HepG2 (cell line): ENCODE measurements around the gene FBXL12.
A peak's percentile ranks its signal among the peaks of the same experiment; 100 is the strongest.

Experiments used
- BHLHE40 ChIP-seq: IDR thresholded peaks from 2 replicates; pipeline ENCODE4 v1.6.1; 2011; ENCODE audit warnings: low read length, improper control_type of control experiment
- CBX1 ChIP-seq: IDR thresholded peaks from one replicate; pipeline ENCODE4 v1.6.1; 2016; ENCODE audit warnings: antibody characterized with exemption, low read depth
- CBX2 ChIP-seq, 2 experiments: fragments of 200-600 bp in 1 of 2; sonication (generic); formaldehyde crosslinking in 1 of 2; IDR thresholded peaks; 2 replicates each; pipeline versions ENCODE4 v1.7.0 to v1.8.1; 2018 to 2022; ENCODE audit warnings: low read depth in 2 of 2, low read length in 1 of 2, mild to moderate bottlenecking in 1 of 2, missing genetic modification reagents in 1 of 2
- EP300 ChIP-seq, 3 experiments: sonication (generic) in 1 of 3; formaldehyde crosslinking in 1 of 3; IDR thresholded peaks; 2 replicates each; pipeline versions ENCODE4 v1.5.1 to v1.6.1; 2011 to 2020; ENCODE audit warnings: low read depth in 2 of 3, low read length in 2 of 3, borderline replicate concordance in 1 of 3, improper control_type of control experiment in 1 of 3, mild to moderate bottlenecking in 1 of 3, missing genetic modification reagents in 1 of 3, moderate library complexity in 1 of 3
- FOXM1 ChIP-seq: sonication (generic); formaldehyde crosslinking; IDR thresholded peaks from 2 replicates; pipeline ENCODE4 v1.5.0; 2020; ENCODE audit warnings: missing genetic modification reagents
- MYC ChIP-seq: sonication (generic); formaldehyde crosslinking; IDR thresholded peaks from 2 replicates; pipeline ENCODE4 v1.9.0; 2021; ENCODE audit warnings: missing genetic modification reagents, borderline replicate concordance
- NFYB ChIP-seq: sonication (generic); formaldehyde crosslinking; IDR thresholded peaks from 2 replicates; pipeline ENCODE4 v1.4.0; 2020; ENCODE audit warnings: missing genetic modification reagents
- POLR2A ChIP-seq, 2 experiments: IDR thresholded peaks; 2 replicates each; pipeline ENCODE4 v1.6.1; 2011; ENCODE audit warnings: low read depth in 2 of 2, low read length in 2 of 2, mild to moderate bottlenecking in 1 of 2, moderate library complexity in 1 of 2; ENCODE audit not compliant: insufficient read depth in 1 of 2
- TAF15 ChIP-seq: fragments of 200-400 bp; formaldehyde crosslinking; IDR thresholded peaks from one replicate; pipeline ENCODE4 v1.6.1; 2018; ENCODE audit warnings: mild to moderate bottlenecking, low read depth, low read length; ENCODE audit not compliant: poor library complexity, severe bottlenecking
- ZBTB3 ChIP-seq: sonication (generic); formaldehyde crosslinking; IDR thresholded peaks from 2 replicates; pipeline ENCODE4 v1.4.0; 2020; ENCODE audit warnings: low read depth, mild to moderate bottlenecking, moderate library complexity, missing genetic modification reagents, borderline replicate concordance
- ZFP41 ChIP-seq: sonication (generic); formaldehyde crosslinking; IDR thresholded peaks from 2 replicates; pipeline ENCODE4 v1.4.0; 2020; ENCODE audit warnings: mild to moderate bottlenecking, missing genetic modification reagents, borderline replicate concordance
- TF ChIP-seq, protein P1 (sequence below): sonication (generic); formaldehyde crosslinking; IDR thresholded peaks from 2 replicates; pipeline ENCODE4 v1.5.0; 2020; ENCODE audit warnings: mild to moderate bottlenecking, missing genetic modification reagents, moderate library complexity

DNA sequence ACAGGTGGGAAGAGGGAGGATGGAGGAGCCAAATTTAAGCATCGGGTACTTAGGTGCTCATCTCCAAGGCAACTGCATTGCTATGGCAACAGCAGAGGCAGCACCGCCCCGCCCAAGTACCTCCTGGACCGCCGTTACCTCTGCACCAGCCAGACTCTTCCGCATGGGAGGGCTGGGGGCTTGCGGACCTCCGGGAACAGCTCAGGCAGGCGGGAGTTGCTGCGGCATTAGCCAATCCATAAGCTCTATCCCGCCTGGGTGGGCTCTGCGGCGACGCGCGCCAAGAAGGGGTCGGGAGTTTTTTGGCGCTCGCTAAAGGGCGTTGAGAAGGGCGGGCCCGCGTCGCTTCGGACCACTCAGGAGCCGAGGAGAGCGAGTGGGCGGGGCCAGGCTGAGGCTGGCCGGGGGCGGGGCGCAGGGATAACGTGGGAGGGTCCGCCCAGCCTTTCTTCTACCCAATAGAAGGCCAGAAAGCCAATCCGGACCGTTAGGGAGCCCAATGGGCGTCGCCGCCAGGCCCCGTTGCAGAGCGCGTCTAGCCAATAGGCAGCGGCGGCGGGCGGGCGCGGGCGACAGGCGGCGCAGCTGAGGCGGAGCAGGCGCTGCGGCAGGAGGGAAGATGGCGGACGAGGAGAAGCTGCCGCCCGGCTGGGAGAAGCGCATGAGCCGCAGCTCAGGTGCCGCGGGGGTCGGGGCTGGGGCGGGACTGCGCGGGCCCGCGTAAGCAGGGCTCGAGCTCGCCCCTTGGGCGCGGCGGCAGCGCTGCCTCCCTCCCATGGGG is 16.0 kb upstream of the FBXL12 start, which contains the start of gene PIN1:
- TF ChIP-seq NFYB (CRISPR knock-in tag) (peak; percentile 96), POLR2A (IDR thresholded peaks at IDR 0.05; ENCODE audit: insufficient read depth in 1 of 2, low read depth in 2 of 2, low read length in 2 of 2) (peak in 1 of 2 experiments; percentile 78; a peak in 2 of 4 replicates), FOXM1 (CRISPR knock-in tag) (no peak), CBX2 (IDR thresholded peaks at IDR 0.05; ENCODE audit: low read depth, low read length) (no peak), CBX2 (CRISPR knock-in tag; IDR thresholded peaks at IDR 0.05; ENCODE audit: low read depth) (no peak), ZFP41 (no peak), ZBTB3 (CRISPR knock-in tag) (no peak), CBX1 (no peak), BHLHE40 (no peak), TAF15 (no peak), EP300 (IDR thresholded peaks at IDR 0.05; ENCODE audit: low read depth in 2 of 2, low read length in 2 of 2) (no peak), EP300 (CRISPR knock-in tag; IDR thresholded peaks at IDR 0.05; ENCODE audit: borderline replicate concordance) (no peak), MYC (CRISPR knock-in tag) (peak; percentile 7; the same call in 1 of the 2 replicates)
- TF ChIP-seq, protein P1, sequence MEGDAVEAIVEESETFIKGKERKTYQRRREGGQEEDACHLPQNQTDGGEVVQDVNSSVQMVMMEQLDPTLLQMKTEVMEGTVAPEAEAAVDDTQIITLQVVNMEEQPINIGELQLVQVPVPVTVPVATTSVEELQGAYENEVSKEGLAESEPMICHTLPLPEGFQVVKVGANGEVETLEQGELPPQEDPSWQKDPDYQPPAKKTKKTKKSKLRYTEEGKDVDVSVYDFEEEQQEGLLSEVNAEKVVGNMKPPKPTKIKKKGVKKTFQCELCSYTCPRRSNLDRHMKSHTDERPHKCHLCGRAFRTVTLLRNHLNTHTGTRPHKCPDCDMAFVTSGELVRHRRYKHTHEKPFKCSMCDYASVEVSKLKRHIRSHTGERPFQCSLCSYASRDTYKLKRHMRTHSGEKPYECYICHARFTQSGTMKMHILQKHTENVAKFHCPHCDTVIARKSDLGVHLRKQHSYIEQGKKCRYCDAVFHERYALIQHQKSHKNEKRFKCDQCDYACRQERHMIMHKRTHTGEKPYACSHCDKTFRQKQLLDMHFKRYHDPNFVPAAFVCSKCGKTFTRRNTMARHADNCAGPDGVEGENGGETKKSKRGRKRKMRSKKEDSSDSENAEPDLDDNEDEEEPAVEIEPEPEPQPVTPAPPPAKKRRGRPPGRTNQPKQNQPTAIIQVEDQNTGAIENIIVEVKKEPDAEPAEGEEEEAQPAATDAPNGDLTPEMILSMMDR (CRISPR knock-in tag) = peak; percentile 78
